Neuronal stem cell (in vitro differentiated cells): ENCODE measurements around the gene SLC6A3.

ENCODE experiments used
- DNase-seq: peaks from one replicate; pipeline ENCODE4 v3.0.0-alpha.2; 2013; ENCODE audit warnings: low spot score
- H2AFZ ChIP-seq: one replicate; pipeline ENCODE4 v1.6.1; 2013; ENCODE audit warnings: mild to moderate bottlenecking, low read length, inconsistent platforms
- H2AK5ac ChIP-seq: 2 replicates; pipeline ENCODE4 v1.6.1; 2013; ENCODE audit warnings: low read depth, mild to moderate bottlenecking, inconsistent platforms, low read length, moderate library complexity, mixed read lengths
- H2BK120ac ChIP-seq: 2 replicates; pipeline ENCODE4 v1.6.1; 2013; ENCODE audit warnings: low read depth, mild to moderate bottlenecking, inconsistent platforms, low read length, moderate library complexity, mixed read lengths
- H2BK12ac ChIP-seq: one replicate; pipeline ENCODE4 v1.6.1; 2013; ENCODE audit warnings: low read length, inconsistent platforms
- H2BK15ac ChIP-seq: 2 replicates; pipeline ENCODE4 v1.6.1; 2013; ENCODE audit warnings: mild to moderate bottlenecking, low read length, inconsistent platforms, mixed read lengths
- H2BK5ac ChIP-seq: one replicate; pipeline ENCODE4 v1.6.1; 2013; ENCODE audit warnings: inconsistent platforms, mild to moderate bottlenecking, low read length, moderate library complexity
- H3K14ac ChIP-seq: one replicate; pipeline ENCODE4 v1.6.1; 2013; ENCODE audit warnings: low read length, inconsistent platforms
- H3K18ac ChIP-seq: 2 replicates; pipeline ENCODE4 v1.6.1; 2013; ENCODE audit warnings: low read length, inconsistent platforms
- H3K23ac ChIP-seq: 2 replicates; pipeline ENCODE4 v1.6.1; 2013; ENCODE audit warnings: low read depth, mild to moderate bottlenecking, mixed read lengths, low read length, inconsistent platforms; ENCODE audit not compliant: poor library complexity
- H3K27ac ChIP-seq: replicated peaks from 3 replicates; pipeline ENCODE4 v1.5.1; 2013; ENCODE audit warnings: low read length, inconsistent platforms
- H3K27me3 ChIP-seq, 3 experiments: 2 replicates each; pipeline ENCODE4 v1.6.1; 2013; ENCODE audit warnings: low read length in 3 of 3, mild to moderate bottlenecking in 2 of 3, inconsistent platforms in 1 of 3, low read depth in 1 of 3, mixed read lengths in 1 of 3, moderate library complexity in 1 of 3; ENCODE audit not compliant: control insufficient read depth in 3 of 3, insufficient read depth in 3 of 3
- H3K36me3 ChIP-seq, 2 donors: replicated peaks in 1 of 2; 2 replicates each; pipeline ENCODE4 v1.6.1; 2013; ENCODE audit warnings: low read length in 2 of 2; ENCODE audit not compliant: control insufficient read depth in 2 of 2, insufficient read depth in 2 of 2
- H3K4ac ChIP-seq: 2 replicates; pipeline ENCODE4 v1.6.1; 2013; ENCODE audit warnings: inconsistent platforms, mild to moderate bottlenecking, low read length, moderate library complexity
- H3K4me1 ChIP-seq, 2 donors: 1 replicate in 1 of 2; 2 replicates in 1 of 2; pipeline ENCODE4 v1.6.1; 2013; ENCODE audit warnings: low read length in 2 of 2, low read depth in 1 of 2; ENCODE audit not compliant: control insufficient read depth in 2 of 2, insufficient read depth in 1 of 2
- H3K4me2 ChIP-seq: one replicate; pipeline ENCODE4 v1.6.1; 2013; ENCODE audit warnings: mild to moderate bottlenecking, low read length, inconsistent platforms; ENCODE audit not compliant: insufficient read depth, poor library complexity, severe bottlenecking
- H3K4me3 ChIP-seq, 2 donors: 2 replicates each; pipeline ENCODE4 v1.5.1; 2013; ENCODE audit warnings: low read length in 2 of 2, mild to moderate bottlenecking in 2 of 2, inconsistent platforms in 1 of 2, moderate library complexity in 1 of 2
- H3K79me1 ChIP-seq: one replicate; pipeline ENCODE4 v1.6.1; 2013; ENCODE audit warnings: low read depth, mild to moderate bottlenecking, inconsistent platforms, low read length, moderate library complexity
- H3K9ac ChIP-seq: one replicate; pipeline ENCODE4 v1.6.1; 2013; ENCODE audit warnings: mild to moderate bottlenecking, low read depth, low read length, inconsistent platforms; ENCODE audit not compliant: poor library complexity
- H3K9me3 ChIP-seq, 2 donors: replicated peaks in 1 of 2; 2 replicates each; pipeline versions ENCODE3 to v1.6.1; 2013; ENCODE audit warnings: low read length in 2 of 2, mild to moderate bottlenecking in 2 of 2, inconsistent platforms in 1 of 2, low read depth in 1 of 2, mixed read lengths in 1 of 2, moderate library complexity in 1 of 2; ENCODE audit not compliant: control insufficient read depth in 2 of 2, insufficient read depth in 1 of 2
- H4K8ac ChIP-seq: one replicate; pipeline ENCODE4 v1.6.1; 2013; ENCODE audit warnings: low read depth, mild to moderate bottlenecking, inconsistent platforms, low read length, moderate library complexity
- H4K91ac ChIP-seq: one replicate; pipeline ENCODE4 v1.6.1; 2013; ENCODE audit warnings: low read length, low read depth, mild to moderate bottlenecking, inconsistent platforms; ENCODE audit not compliant: poor library complexity
- WGBS, 2 donors: extraction: QIAGEN DNeasy Blood & Tissue Kit; methylation state at CpG; one replicate each; pipeline ENCODE4 v1.1.7; 2013; ENCODE audit warnings: missing lambda C conversion rate in 2 of 2, mixed read lengths in 1 of 2; ENCODE audit not compliant: insufficient read length in 2 of 2, insufficient replicate concordance in 1 of 2; ENCODE audit errors: extremely low coverage in 2 of 2; 5-methylcytosine and 5-hydroxymethylcytosine counted together

SLC6A3 gene

GRCh38 chr5:1486271-1486670, 41.0 kb upstream of the SLC6A3 start:
- no peak overlapping the region for H2AFZ ChIP-seq
- peaks cover 37 to 73% of the 10 kb centered on the region in 2 donors for H3K36me3 ChIP-seq
- H2BK12ac ChIP-seq, result no peak overlapping the region
- H3K23ac ChIP-seq, result no peak overlapping the region
- H3K27me3 ChIP-seq, result no peaks in the 10 kb centered on the region
- H3K4me3 ChIP-seq, result no peak overlapping the region
- no CpG with 5 or more reads among the region's 13 CpGs for WGBS, 2 donors
- no peak overlapping the region for H3K14ac ChIP-seq
- H3K4ac ChIP-seq, result no peak overlapping the region
- H2BK120ac ChIP-seq, result no peak overlapping the region
- no peak for DNase-seq
- no peak overlapping the region for H4K8ac ChIP-seq
- no peak overlapping the region for H2BK15ac ChIP-seq
- no peaks in the 10 kb centered on the region for H3K9me3 ChIP-seq
- no peak overlapping the region for H3K27ac ChIP-seq
- H4K91ac ChIP-seq, result no peak overlapping the region
- H3K9ac ChIP-seq, result no peak overlapping the region
- no peak overlapping the region for H2AK5ac ChIP-seq
- no peak overlapping the region for H2BK5ac ChIP-seq
- H3K4me1 ChIP-seq, result no peaks in the 10 kb centered on the region
- H3K79me1 ChIP-seq, result no peaks in the 10 kb centered on the region
- H3K4me2 ChIP-seq, result no peak overlapping the region
- H3K18ac ChIP-seq, result no peak overlapping the region

GRCh38 chr5:1485579-1486118, 40.4 kb upstream of the SLC6A3 start:
- peaks cover 35 to 67% of the 10 kb centered on the region in 2 donors for H3K36me3 ChIP-seq
- no peaks in the 10 kb centered on the region for H3K27me3 ChIP-seq
- H3K4ac ChIP-seq, result no peak overlapping the region
- DNase-seq, result no peak
- H3K14ac ChIP-seq, result peak overlapping the region; percentile 25
- no peak overlapping the region for H3K4me2 ChIP-seq
- WGBS, 2 donors, result no CpG with 5 or more reads among the region's 15 CpGs
- no peak overlapping the region for H3K9ac ChIP-seq
- peak overlapping the region; percentile 11 for H3K23ac ChIP-seq
- no peaks in the 10 kb centered on the region for H3K79me1 ChIP-seq
- no peak overlapping the region for H2BK15ac ChIP-seq
- H3K9me3 ChIP-seq, result no peaks in the 10 kb centered on the region
- no peaks in the 10 kb centered on the region for H3K4me1 ChIP-seq
- no peak overlapping the region for H3K27ac ChIP-seq
- no peak overlapping the region for H4K8ac ChIP-seq
- no peak overlapping the region for H2AFZ ChIP-seq
- H2AK5ac ChIP-seq, result no peak overlapping the region
- H3K4me3 ChIP-seq, result no peak overlapping the region
- no peak overlapping the region for H2BK12ac ChIP-seq
- H4K91ac ChIP-seq, result no peak overlapping the region
- H2BK120ac ChIP-seq, result no peak overlapping the region
- H3K18ac ChIP-seq, result no peak overlapping the region
- no peak overlapping the region for H2BK5ac ChIP-seq

GRCh38 chr5:1484730-1485578, 39.7 kb upstream of the SLC6A3 start:
- Histone ChIP-seq H2AFZ (no peak overlapping the region), H3K36me3 (peaks cover 34 to 60% of the 10 kb centered on the region in 2 donors), H3K27me3 (no peaks in the 10 kb centered on the region), H3K18ac (no peak overlapping the region), H3K27ac (no peak overlapping the region), H3K4me1 (no peaks in the 10 kb centered on the region), H3K14ac (peak overlapping the region; percentile 31), H3K4me3 (peak overlapping the region in 1 of 2 donors; percentile 38), H3K4ac (no peak overlapping the region), H2BK120ac (no peak overlapping the region), H3K9me3 (no peaks in the 10 kb centered on the region), H4K91ac (no peak overlapping the region), H3K4me2 (no peak overlapping the region), H3K23ac (peak overlapping the region; percentile 88), H2AK5ac (no peak overlapping the region), H3K79me1 (peaks cover under 1% of the 10 kb centered on the region), H4K8ac (no peak overlapping the region), H2BK15ac (no peak overlapping the region), H3K9ac (peak overlapping the region; percentile 32), H2BK5ac (no peak overlapping the region), H2BK12ac (no peak overlapping the region)
- no peak for DNase-seq
- WGBS, 2 donors, result no CpG with 5 or more reads among the region's 20 CpGs
